K562 (cell line): ENCODE measurements around the gene HOXB3. TPM values are rescaled to one million over a fixed set of nuclear protein-coding genes. Genes with fewer than 3 reads are reported as not detected.

ENCODE experiments used
- ATAC-seq: fragments of 200-7000 bp; cut with Tn5 transposase; 3 replicates; pipeline ENCODE4 v1.9.1; 2020; ENCODE audit warnings: moderate library complexity
- BruUV-seq: library from RNA; stranded (reverse); fragments of 400-500 nt; replicated peaks from 2 replicates; lab custom pipeline; 2021; lab: Mats Ljungman, UMichigan
- CTCF ChIA-PET: fragments of 300-600 bp; formaldehyde crosslinking; extraction: SDS; loops from one replicate; lab custom pipeline; 2021; ENCODE audit warnings: low intra/inter-chr PET ratio; lab: Yijun Ruan, JAX
- POLR2A ChIA-PET: fragments of 300-600, 350-650 bp; sonication (Branson Sonifier 250); formaldehyde crosslinking; extraction: SDS; loops from one replicate; lab custom pipeline; 2021; ENCODE audit warnings: antibody characterized with exemption, inconsistent platforms; lab: Yijun Ruan, JAX
- DNase-seq, 4 experiments: peaks; one replicate each; pipeline versions ENCODE4 v3.0.0 to v3.0.0-alpha.2; 2011 to 2018; ENCODE audit warnings: low spot score in 3 of 4, mixed read lengths in 3 of 4; ENCODE audit errors: extremely low read depth in 1 of 4
- FAIRE-seq: peaks from 2 replicates; lab custom pipeline; 2011; peaks lifted over from hg19 to GRCh38; lab: Jason Lieb, UNC
- H2AFZ ChIP-seq: 2 replicates; pipeline ENCODE4 v1.6.0; 2011; ENCODE audit warnings: low read depth, low read length, control low read depth, inconsistent platforms
- H3K27ac ChIP-seq: fragments of 200-600 bp; 3 replicates; pipeline ENCODE4 v1.8.0; 2011; ENCODE audit warnings: low read depth, mild to moderate bottlenecking, control low read depth, inconsistent platforms, low read length, moderate library complexity, mixed read lengths; ENCODE audit errors: extremely low read depth
- H3K27me3 ChIP-seq, 2 experiments: fragments of 300-600 bp in 1 of 2; 2 replicates in 1 of 2; 3 replicates in 1 of 2; pipeline versions ENCODE4 v1.6.0 to v1.8.0; 2011; ENCODE audit warnings: inconsistent platforms in 2 of 2, low read length in 2 of 2, mild to moderate bottlenecking in 1 of 2, mixed read lengths in 1 of 2, moderate library complexity in 1 of 2; ENCODE audit not compliant: control insufficient read depth in 2 of 2, insufficient read depth in 2 of 2
- H3K36me3 ChIP-seq: fragments of 300-600 bp; 3 replicates; pipeline ENCODE4 v1.8.0; 2011; ENCODE audit warnings: mild to moderate bottlenecking, low read length, inconsistent platforms; ENCODE audit not compliant: control insufficient read depth, insufficient read depth
- H3K4me1 ChIP-seq, 2 experiments: fragments of 200-600 bp in 1 of 2; replicated peaks in 1 of 2; 2 replicates in 1 of 2; 3 replicates in 1 of 2; pipeline versions ENCODE4 v1.5.1 to v1.8.0; 2011; ENCODE audit warnings: inconsistent platforms in 2 of 2, low read length in 2 of 2, mild to moderate bottlenecking in 1 of 2, mixed read lengths in 1 of 2, moderate library complexity in 1 of 2; ENCODE audit not compliant: control insufficient read depth in 2 of 2, insufficient read depth in 2 of 2
- H3K4me2 ChIP-seq: 2 replicates; pipeline ENCODE4 v1.6.1; 2011; ENCODE audit warnings: low read length, control low read depth, inconsistent platforms, mixed read lengths; ENCODE audit not compliant: insufficient read depth
- H3K4me3 ChIP-seq: fragments of 200-600 bp; sonication (generic), shearing (Covaris generic); 2 replicates; pipeline ENCODE4 v1.5.1; 2016; ENCODE audit warnings: control low read depth, inconsistent platforms
- H3K79me2 ChIP-seq: fragments of 200-600 bp; 3 replicates; pipeline ENCODE4 v1.8.0; 2011; ENCODE audit warnings: low read length, inconsistent platforms; ENCODE audit not compliant: control insufficient read depth, insufficient read depth
- H3K9ac ChIP-seq, 2 experiments: 2 replicates each; pipeline versions ENCODE4 v1.6.0 to v1.6.1; 2011; ENCODE audit warnings: low read depth in 2 of 2, low read length in 2 of 2, control low read depth in 1 of 2, inconsistent platforms in 1 of 2, mild to moderate bottlenecking in 1 of 2, mixed read lengths in 1 of 2; ENCODE audit not compliant: insufficient read depth in 1 of 2
- H3K9me1 ChIP-seq: one replicate; pipeline ENCODE4 v1.6.0; 2011; ENCODE audit warnings: inconsistent platforms, mild to moderate bottlenecking, low read length, moderate library complexity; ENCODE audit not compliant: control insufficient read depth, insufficient read depth
- H3K9me3 ChIP-seq: replicated peaks from 2 replicates; pipeline ENCODE4 v1.5.1; 2011; ENCODE audit warnings: low read depth, low read length, inconsistent platforms; ENCODE audit not compliant: control insufficient read depth, insufficient read depth
- H4K20me1 ChIP-seq: replicated peaks from 2 replicates; pipeline ENCODE4 v1.6.1; 2011; ENCODE audit warnings: low read length, inconsistent platforms, mixed read lengths; ENCODE audit not compliant: control insufficient read depth, insufficient read depth
- CHD4 ChIP-seq: fragments of 200-600 bp; sonication (generic); IDR thresholded peaks from 3 replicates; pipeline ENCODE4 v1.6.1; 2012; ENCODE audit warnings: low read depth, mild to moderate bottlenecking, mixed read lengths, low read length, inconsistent platforms; ENCODE audit not compliant: insufficient read depth, insufficient replicate concordance, poor library complexity, severe bottlenecking
- DMBX1 ChIP-seq: fragments of 250-450 bp; sonication (Bioruptor Pico); IDR thresholded peaks from 2 replicates; pipeline ENCODE4 v1.8.0; 2022; ENCODE audit warnings: inconsistent platforms, mild to moderate bottlenecking, moderate library complexity, borderline replicate concordance
- DPF2 ChIP-seq: fragments of 450-650 bp; IDR thresholded peaks from 2 replicates; pipeline ENCODE4 v1.6.1; 2016
- ETV1 ChIP-seq: fragments of 450-650 bp; conservative IDR thresholded peaks from 2 replicates; pipeline ENCODE4 v1.6.1; 2016; ENCODE audit warnings: missing genetic modification characterization, control low read depth, low read depth, missing compliant biosample characterization
- MTA2 ChIP-seq: fragments of 450-650 bp; IDR thresholded peaks from 2 replicates; pipeline ENCODE4 v1.6.1; 2016; ENCODE audit warnings: low read depth
- TEAD2 ChIP-seq: fragments of 450-650 bp; IDR thresholded peaks from 2 replicates; pipeline ENCODE4 v1.6.1; 2016; ENCODE audit warnings: missing genetic modification characterization, control low read depth, missing compliant biosample characterization
- ZNF444 ChIP-seq: fragments of 250-450 bp; sonication (Bioruptor Pico); IDR thresholded peaks from 2 replicates; pipeline ENCODE4 v1.4.0; 2020; ENCODE audit warnings: mild to moderate bottlenecking, moderate library complexity
- WGBS: fragments of 100-300 bp; shearing (Covaris generic); methylation state at CpG from one replicate; pipeline ENCODE4 v1.1.6; 2016; ENCODE audit warnings: low coverage, mixed read lengths; ENCODE audit not compliant: insufficient coverage; ENCODE audit errors: missing lambda C conversion rate; 5-methylcytosine and 5-hydroxymethylcytosine counted together
- in situ Hi-C: fragments of 300-500 bp; cut with MboI; formaldehyde crosslinking; loops from 4 replicates; pipeline ENCODE4 v1.15.0; 2018; ENCODE audit warnings: inconsistent platforms, mixed read lengths
- intact Hi-C: fragments of 100-400 bp; cut with micrococcal nuclease; formaldehyde crosslinking; loops from 2 replicates; pipeline ENCODE4 v1.14.2; 2022
- polyA plus RNA-seq, 8 experiments: library from polyadenylated mRNA; depleted of rRNA in 4 of 8; stranded (reverse) in 5 of 8; unstranded in 3 of 8; fragments of >200 nt; fragmentation: Nextera tagmentation in 2 of 8; fragmentation: Illumina TruSeq in 1 of 8; extraction: Ambion mirVana in 2 of 8; extraction: Trizol in 1 of 8; gene quantifications; 2 replicates each; pipeline versions ENCODE4 v1.2.1 to v1.2.3, GENCODE V29; 2011 to 2014; ENCODE audit warnings: inconsistent platforms in 1 of 8, missing spikeins in 1 of 8
- total RNA-seq, 7 experiments: library from RNA; depleted of rRNA in 6 of 7; stranded (reverse); fragments of >200 nt in 6 of 7; fragmentation: Illumina TruSeq in 2 of 7; extraction: Trizol in 2 of 7; gene quantifications; 2 replicates each; pipeline versions ENCODE4 v1.2.1 to v1.2.3, GENCODE V29; 2011 to 2021; ENCODE audit warnings: low replicate concordance in 1 of 7
- TF ChIP-seq, protein P1 (sequence below): fragments of 450-650 bp; IDR thresholded peaks from 2 replicates; pipeline ENCODE4 v1.6.1; 2017; ENCODE audit warnings: antibody characterized with exemption, mild to moderate bottlenecking
- TF ChIP-seq, protein P2 (sequence below): fragments of 450-650 bp; conservative IDR thresholded peaks from 2 replicates; pipeline ENCODE4 v1.6.1; 2016; ENCODE audit warnings: missing genetic modification characterization, low read depth, mild to moderate bottlenecking, control low read depth, missing compliant biosample characterization

The HOXB3 gene
- total and polyA plus RNA-seq, 9 of the 15 experiments (the other 6 are each of a cell fraction or from before 2014, with no cell fraction given) = 2.4 to 41.3 (median 20.2) TPM

DNA sequence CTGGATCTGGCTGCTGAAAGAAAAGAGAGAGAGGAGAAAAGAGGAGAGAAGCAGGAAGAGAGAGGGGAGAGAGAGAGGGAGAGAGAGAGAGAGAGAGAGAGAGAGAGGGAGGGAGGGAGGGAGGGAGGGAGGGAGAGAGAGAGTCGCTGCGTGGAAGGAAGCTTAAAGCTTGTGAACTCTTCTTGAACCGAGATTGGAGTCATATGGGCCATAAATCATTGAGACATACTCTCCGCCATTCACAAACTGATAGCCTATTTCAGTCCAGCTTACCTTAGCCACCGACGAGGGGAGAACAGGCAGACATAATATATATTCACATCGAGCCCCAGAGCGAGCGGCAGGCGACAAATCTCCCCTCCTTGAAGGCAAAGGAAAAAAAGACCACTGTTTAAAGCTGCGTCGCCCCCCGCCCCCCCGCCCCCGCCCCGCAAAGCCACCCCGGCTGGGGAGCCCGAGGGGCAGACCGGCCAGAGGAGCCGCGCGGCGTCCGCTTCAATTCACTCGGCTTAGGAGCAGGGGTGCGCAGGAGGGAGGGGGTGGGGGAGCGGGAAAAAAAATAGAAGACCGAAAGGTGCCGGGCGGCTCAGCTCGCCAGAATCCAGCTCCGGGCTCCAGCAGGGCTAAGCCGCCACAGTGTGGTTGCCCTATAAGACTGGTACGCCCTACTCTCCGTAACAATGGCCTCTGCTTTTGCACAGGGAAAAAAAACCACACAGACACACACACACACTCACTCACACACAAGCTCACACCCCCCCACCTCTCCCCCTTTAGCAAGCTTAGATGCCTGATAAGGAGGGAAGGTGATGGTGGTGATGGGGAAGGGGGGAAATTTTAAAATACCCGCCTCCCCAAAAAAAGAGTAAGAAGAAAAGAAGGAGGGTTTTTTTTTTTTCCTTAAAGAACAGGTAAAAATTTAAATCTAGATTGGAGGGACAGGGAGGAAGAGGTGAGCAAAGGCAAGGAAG, 34.5 kb downstream of the HOXB3 start (continued):
- TF ChIP-seq MTA2 (peak; percentile 43; the same call in 1 of the 2 replicates), ZNF444 (CRISPR knock-in tag) (peak; percentile 85), TEAD2 (tag) (no peak), CHD4 (no peak), ETV1 (tag) (peak; percentile 59), DPF2 (peak; percentile 89)

GRCh38 chr17:48554412-48555257, 35.4 kb downstream of the HOXB3 start:
- Histone ChIP-seq H3K27me3 (no peaks in the 10 kb centered on the region), H3K9ac (peak overlapping the region; percentile 41 to 86), H3K4me2 (peak overlapping the region; percentile 79), H4K20me1 (no peaks in the 10 kb centered on the region), H3K36me3 (peaks cover 74% of the 10 kb centered on the region; the same call in 2 of the 3 replicates), H3K4me3 (peak overlapping the region; percentile 3; the same call in 1 of the 2 replicates), H3K4me1 (peaks cover 46 to 58% of the 10 kb centered on the region in 2 experiments), H3K9me3 (no peaks in the 10 kb centered on the region), H2AFZ (no peak overlapping the region), H3K9me1 (no peaks in the 10 kb centered on the region), H3K79me2 (peaks cover 55% of the 10 kb centered on the region), H3K27ac (peak overlapping the region; percentile 93)
- POLR2A ChIA-PET = interaction anchor here (0.7 to 3.4 kb wide), 6 partner anchors 8 to 63 kb away, joined by 3 to 21 read pairs (median 6); no protein-coding TSS in a partner anchor
- CTCF ChIA-PET = no interaction called here
- no TSS peak for BruUV-seq
- intact Hi-C loops (no loop called here), in situ Hi-C loops (no loop called here)
- 80% methylated on average over 33 of the region's 44 CpGs for WGBS
- FAIRE-seq = no peak
- no peak for ATAC-seq
- no peak for DNase-seq
- no peak for TF ChIP-seq DMBX1
- TF ChIP-seq, protein P1, sequence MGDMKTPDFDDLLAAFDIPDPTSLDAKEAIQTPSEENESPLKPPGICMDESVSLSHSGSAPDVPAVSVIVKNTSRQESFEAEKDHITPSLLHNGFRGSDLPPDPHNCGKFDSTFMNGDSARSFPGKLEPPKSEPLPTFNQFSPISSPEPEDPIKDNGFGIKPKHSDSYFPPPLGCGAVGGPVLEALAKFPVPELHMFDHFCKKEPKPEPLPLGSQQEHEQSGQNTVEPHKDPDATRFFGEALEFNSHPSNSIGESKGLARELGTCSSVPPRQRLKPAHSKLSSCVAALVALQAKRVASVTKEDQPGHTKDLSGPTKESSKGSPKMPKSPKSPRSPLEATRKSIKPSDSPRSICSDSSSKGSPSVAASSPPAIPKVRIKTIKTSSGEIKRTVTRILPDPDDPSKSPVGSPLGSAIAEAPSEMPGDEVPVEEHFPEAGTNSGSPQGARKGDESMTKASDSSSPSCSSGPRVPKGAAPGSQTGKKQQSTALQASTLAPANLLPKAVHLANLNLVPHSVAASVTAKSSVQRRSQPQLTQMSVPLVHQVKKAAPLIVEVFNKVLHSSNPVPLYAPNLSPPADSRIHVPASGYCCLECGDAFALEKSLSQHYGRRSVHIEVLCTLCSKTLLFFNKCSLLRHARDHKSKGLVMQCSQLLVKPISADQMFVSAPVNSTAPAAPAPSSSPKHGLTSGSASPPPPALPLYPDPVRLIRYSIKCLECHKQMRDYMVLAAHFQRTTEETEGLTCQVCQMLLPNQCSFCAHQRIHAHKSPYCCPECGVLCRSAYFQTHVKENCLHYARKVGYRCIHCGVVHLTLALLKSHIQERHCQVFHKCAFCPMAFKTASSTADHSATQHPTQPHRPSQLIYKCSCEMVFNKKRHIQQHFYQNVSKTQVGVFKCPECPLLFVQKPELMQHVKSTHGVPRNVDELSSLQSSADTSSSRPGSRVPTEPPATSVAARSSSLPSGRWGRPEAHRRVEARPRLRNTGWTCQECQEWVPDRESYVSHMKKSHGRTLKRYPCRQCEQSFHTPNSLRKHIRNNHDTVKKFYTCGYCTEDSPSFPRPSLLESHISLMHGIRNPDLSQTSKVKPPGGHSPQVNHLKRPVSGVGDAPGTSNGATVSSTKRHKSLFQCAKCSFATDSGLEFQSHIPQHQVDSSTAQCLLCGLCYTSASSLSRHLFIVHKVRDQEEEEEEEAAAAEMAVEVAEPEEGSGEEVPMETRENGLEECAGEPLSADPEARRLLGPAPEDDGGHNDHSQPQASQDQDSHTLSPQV = peak; percentile 51; the same call in 1 of the 2 replicates
- TF ChIP-seq, protein P2, sequence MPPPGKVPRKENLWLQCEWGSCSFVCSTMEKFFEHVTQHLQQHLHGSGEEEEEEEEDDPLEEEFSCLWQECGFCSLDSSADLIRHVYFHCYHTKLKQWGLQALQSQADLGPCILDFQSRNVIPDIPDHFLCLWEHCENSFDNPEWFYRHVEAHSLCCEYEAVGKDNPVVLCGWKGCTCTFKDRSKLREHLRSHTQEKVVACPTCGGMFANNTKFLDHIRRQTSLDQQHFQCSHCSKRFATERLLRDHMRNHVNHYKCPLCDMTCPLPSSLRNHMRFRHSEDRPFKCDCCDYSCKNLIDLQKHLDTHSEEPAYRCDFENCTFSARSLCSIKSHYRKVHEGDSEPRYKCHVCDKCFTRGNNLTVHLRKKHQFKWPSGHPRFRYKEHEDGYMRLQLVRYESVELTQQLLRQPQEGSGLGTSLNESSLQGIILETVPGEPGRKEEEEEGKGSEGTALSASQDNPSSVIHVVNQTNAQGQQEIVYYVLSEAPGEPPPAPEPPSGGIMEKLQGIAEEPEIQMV (tag) = no peak
